DMS53 treated with DMSO at 0.1 percent for 48 hours (cell line): ENCODE data around the gene DNM2.

Source experiments
- DNase-seq: peaks from one replicate; lab custom pipeline; 2025; ENCODE audit not compliant: unreplicated experiment; lab: John Stamatoyannopoulos, UW

Gene DNM2

DNA sequence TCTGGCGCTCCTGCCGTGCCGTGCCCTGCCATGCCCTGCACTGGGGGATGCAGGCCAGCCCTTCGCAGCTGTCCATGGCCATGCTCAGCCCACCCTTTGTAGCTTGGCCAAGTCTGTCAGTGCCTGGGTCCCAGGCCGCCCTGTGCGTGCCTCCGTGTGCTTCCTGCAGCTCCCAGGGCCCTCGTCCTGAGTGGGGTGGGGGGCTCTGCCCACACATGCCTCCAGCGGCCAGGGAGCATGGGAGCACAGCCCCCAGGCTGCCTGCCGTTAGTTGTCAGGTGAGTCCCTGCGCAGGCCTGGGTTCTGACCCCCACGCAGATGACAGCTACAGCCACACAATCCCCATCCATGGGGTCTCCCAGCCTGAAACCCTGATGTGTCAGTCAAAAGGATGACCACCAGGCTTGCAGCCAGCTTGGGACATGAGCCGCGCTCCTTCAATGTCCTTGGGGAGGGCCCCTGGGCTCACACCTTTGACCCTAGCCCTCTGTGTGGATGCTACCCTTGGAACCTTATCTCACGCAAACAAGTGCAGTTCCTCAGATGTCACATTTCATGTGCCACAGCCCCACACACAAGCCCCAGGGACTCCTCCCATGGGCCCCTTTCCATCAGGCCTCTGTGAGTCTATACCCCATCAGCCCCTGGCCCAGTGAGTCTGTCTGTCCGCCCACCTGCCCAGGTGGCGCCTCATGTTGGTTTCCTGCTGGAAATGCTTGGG lies 93.7 kb downstream of the DNM2 start:
- DNase-seq, result no peak

DNA sequence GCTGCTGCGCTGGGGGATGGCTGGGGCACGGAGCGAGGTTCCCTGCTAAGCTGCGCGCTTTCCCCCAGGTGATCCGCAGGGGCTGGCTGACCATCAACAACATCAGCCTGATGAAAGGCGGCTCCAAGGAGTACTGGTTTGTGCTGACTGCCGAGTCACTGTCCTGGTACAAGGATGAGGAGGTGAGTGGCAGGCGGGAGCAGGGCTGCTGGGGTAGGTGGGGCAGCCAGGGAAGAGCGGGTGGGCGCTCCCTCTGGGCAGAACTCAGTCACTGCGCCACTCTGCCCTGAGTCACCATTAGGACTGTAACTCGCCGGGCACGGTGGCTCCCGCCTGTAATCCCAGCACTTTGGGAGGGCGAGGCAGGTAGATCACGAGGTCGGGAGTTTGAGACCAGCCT lies 94.3 kb downstream of the DNM2 start:
- DNase-seq, result no peak

DNA sequence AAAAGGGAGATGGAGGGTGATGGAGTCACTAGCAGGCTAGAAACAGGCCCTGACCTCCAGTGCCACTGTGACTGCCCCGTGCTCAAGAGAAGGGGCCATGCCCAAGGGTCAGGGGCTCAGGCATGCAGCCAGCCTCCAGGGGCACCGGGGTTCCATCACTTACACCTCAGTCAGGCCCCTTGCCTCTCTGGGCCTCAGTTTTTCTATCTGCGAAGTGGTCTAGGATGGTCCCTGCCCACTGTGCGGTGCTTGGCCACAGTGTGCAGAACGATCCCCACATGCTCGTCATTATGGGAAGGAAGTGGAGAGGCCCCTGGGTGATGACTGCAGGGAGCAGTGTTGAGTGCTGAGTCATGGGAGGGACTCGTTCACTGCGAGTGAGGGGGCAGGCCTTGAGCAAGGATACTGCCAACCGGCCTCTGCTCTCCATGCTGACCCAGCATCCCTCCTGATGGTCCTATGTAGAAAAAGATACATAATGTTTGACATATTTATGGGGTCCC lies 95.1 kb downstream of the DNM2 start:
- no peak for DNase-seq

DNA sequence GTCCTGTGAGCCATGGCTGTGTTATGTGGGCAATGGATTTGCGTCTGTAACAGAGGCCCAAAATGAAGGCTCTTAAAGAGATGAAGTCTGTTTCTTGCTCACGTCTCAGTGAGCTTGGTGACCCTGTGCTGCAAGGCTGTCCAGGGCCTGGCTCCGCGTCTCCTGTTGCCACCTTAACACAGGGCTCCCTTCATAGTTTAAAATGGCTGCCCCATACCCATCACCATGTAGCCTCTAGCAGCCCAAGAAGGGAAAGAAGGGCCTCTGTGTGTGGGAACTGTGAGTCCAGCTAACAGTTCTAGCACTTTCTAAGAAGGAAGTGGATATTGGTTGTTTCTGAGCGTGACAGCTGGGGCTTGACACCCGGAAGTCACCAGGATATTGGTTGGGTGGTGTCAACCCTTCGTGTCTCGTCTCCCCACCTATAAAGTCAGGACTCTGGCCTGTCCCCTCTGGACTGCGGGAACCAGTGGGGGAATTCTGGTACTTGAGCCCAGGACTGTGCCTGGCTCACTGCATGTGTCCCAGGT lies 97.2 kb downstream of the DNM2 start:
- no peak for DNase-seq

DNA sequence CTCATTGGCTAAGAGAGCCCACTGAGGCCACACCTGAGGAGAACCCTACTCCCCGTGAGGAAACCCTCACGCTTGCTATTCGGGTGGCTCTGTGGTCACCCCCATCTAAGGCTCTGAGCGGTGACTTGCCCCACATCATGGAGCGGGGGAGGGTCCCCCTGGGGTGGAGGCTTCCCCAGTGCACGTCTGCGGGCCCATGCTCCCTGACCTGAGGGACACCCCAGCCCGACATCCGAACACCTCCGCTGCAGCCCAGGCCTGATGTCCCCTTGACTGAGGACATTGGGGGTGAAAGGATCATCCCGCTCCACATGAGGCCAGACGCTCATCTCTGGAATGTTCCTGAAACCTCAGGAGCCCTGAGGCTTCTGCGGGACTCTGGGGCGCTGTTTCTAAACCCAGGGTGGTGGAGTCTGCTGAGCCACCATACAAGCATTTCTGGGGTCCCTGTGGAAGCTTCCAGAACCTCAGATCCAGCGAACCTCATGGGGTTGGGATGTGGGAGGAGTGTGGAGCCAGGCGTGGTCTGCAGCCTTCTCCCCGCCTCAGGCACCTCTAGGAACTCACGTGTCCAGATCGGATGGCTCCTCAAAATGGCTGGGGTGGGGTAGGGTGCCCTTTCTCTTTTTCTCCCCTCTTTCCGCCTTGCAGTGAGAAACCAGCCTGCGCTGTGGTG lies 98.2 kb downstream of the DNM2 start:
- no peak for DNase-seq

DNA sequence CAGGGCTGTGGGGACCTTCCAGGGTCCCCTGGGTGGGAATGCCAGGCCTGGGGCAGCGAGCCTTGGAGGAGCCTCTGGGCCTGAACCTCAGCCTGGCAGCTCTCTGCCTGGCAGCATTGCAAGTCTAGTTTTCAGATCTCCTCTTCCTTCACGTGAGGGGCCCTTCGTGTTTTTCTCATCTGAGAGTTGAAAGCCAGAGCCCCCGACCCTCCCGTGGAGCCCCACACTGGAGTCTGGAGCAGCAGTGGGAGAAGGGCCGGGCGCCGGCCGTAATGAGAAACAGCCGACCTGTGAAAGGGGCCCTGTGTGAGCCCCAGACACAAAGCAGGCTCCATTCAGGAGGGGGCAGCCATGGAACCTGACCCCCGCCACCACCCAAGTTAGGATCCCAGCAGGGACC lies 98.8 kb downstream of the DNM2 start:
- DNase-seq, result no peak

DNA sequence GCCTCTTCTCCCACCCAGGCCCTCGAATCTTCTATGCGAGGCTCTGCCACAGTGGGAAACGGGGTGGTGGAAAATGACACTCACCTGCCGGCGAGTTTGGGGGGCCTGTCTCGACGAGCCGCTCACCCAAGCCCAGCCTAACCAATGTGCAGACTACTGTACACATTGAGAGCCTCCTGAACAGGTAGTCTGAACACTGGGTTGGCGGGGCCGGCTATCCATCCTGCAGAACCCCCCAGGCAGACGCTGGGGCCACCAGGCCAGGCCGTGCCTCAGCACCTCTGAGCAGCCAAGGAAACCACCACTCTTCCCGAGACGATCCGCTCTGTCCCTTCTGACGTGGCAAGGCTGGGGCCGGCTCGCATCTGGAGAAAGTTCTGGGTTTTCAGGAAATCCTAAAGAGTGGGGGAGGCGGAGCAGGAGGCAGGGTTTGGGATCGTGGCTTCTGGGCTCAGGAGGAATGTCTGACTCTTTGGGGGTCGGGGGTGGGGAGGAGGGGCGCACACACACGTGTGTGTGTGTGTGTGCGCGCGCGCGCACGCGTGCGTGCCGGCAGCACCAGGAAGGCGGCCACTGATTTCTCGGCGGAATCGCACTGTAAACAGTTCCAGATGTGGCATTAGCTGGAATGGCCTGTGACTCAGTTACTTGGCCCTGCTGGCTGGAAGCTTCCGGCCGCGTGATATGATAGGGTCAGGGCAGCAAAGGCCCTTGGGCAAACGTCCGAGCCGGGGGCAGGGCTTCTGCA lies 99.6 kb downstream of the DNM2 start:
- DNase-seq, result no peak

DNA sequence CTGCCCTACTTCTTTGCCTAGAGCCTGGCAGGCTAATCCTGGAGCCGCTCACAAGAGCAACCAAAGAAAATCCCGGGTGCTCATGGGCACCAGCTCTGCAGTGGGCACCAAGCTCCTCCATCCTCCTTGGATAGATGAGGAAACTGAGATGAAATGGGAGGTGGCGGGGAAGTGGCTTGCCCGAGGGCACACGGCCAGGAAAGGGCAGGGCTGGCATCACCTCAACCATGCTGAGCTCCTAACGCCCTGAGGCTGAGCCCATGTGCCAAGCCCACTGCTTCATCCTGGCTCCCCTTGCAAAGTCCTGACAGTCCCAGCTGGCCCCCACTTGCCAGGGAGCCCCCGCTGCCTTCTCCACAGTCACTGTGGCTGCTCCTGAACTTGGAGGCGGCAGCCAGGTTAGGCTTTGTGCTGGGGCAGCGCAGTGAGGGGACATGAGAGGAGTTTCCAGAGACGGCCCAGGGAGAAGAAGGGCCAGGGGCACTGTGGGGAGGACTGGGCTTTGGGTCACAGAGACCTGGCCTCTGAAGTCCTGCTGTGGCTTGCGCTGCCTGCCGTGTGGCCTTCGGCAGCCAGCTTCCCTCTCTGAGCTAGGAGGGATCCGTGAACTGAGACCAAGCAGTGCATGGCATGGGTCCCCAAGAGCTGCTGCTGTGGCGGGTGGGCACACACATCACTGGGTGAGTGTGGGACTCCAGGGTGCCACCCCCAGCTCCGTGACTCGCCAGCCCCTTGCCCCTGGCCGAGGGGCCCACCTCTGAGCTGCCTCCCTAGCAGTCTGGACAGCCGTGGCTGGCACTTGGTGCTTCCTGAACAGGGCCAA lies 100.6 kb downstream of the DNM2 start:
- DNase-seq, result no peak

DNA sequence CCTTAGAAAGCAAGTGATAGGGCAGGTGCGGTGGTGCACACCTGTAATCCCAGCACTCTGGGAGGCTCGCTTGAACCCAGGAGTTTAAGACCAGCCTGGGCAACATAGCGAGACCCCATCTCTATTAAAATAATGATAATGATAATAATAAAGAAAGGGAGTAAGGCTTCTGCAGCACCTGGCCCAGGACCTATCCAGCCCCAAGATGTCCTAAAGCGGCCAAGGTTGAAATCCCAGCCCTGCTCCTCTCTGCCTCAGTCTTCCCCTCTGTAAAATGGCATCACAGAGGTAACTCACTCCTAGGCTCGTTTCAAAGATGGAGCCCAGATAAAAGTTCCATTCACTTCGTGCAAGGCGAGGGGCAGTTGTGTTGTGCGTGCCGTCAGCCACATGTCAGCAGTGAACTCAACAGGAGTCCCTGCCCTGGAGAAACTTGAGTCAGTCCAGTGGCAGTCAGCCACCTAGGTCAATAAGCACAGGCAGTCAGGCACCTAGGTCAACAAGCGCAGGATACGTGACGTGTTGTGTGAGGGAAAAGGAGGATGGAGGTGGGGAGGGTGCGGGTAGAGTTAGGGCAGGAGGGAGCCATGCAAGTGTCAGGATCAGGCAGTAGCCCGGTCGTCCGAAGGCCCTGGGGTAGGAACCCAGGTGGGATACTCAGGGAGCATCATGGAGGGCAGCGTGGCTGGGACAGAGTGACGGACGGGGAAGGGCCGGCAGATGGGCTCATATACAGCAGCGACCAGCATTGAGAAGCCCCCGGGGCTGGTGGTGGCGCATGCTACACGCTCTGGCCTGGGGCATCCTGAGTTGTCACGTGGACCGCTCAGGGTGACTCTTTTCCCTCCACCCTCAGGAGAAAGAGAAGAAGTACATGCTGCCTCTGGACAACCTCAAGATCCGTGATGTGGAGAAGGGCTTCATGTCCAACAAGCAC lies 101.5 kb downstream of the DNM2 start:
- DNase-seq, result no peak

DNA sequence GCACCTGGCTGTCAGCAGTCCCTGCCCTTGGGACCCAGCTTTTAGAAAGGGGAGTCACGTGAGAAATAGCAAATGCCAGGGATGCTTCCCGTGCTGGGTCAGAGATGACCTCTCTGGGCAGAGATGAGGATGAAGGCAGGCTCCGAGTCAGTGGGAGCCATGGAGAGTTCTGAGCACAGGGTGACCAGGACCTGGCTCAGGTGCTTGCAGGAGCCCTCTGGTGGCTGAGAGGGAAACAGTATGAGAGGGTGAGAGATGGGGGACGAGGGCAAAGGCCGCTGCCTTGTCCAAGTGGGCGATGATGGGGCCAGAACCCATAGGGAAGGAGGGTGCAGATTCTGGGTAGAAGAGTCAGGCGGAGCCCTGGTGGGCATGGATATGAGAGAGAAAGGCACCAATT lies 102.3 kb downstream of the DNM2 start:
- no peak for DNase-seq

DNA sequence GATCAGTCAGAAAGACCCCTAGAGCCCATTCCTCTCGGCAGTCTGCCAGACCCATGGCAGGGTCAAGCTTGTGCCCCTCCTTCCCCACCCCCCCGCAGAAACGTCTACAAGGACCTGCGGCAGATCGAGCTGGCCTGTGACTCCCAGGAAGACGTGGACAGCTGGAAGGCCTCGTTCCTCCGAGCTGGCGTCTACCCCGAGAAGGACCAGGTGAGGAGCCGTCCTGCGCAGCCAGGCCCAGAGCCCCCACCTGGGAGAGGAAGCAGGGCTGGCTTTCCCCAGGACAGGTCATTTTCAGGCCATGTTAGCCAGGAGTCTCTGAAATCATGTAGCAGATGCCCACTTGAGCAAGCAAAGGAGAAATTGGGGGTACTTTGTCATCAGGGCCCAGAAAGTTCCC lies 105.8 kb downstream of the DNM2 start:
- no peak for DNase-seq

DNA sequence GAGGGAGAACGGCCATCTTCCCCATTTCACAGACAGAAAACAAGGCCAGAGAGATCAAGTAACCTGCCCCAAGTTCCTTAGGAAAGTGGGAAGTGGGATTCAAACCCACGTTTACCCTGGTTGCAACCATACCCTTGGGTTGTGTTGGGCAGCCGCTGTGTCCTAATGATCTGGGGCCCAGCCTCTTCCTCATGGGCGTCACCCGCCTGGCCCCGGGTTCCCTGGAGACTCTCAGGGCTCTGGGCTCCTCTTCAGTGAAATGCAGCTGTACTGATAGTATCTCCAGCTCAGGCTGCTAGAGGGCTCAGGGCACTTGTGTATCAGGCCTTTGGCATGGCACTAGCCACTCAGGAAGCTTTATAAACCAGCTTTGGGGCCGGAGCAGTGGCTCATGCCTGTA lies 108.4 kb downstream of the DNM2 start:
- no peak for DNase-seq

DNA sequence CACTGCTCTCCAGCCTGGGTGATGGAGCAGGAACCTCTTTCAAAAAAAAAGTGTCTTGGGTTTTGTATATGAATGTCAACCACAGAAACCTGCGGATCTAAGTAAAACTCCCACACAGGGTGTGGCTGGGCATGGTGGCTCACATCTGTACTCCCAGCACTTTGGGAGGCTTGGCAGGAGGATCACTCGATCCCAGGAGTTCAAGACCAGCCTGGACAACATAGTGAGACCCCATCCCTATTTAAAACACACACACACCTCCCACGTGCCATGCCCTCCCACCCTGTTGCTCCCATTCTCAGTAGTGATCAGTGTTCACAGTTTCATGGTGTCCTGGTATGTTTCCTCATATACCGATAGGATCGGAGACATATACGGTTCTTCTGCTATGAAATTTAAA lies 109.0 kb downstream of the DNM2 start:
- no peak for DNase-seq

DNA sequence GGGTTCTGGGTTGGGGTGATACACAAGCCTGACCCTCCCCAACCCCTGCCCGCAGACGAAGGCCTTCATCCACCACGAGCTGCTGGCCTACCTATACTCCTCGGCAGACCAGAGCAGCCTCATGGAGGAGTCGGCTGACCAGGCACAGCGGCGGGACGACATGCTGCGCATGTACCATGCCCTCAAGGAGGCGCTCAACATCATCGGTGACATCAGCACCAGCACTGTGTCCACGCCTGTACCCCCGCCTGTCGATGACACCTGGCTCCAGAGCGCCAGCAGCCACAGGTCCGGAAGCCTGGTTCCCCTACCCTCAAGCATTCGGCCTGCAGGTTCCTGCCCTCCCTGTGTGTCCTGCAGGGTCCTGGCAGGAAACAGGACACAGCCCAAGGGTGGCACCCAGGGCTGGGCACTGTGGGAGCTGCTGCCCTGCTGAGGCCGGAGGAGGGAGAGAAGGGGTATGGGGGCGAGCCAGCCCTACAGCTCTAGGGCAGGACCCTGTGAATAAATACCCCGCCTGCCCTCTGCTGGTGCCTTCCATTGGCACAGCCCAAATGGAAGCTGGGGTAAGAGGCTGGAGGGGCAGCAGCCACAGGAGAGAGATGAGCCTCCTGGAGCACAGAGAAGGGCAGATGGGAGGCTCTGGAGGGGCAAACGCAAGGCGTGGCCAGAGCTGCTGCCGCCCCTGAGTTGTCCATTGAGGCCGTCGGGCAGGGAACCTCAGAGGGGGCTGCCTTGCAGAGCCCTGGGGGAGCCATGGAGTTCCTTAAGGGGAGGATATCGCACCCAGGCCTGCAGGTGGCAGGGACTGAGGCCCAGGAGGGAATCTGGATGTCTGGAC lies 111.3 kb downstream of the DNM2 start:
- DNase-seq, result no peak

DNA sequence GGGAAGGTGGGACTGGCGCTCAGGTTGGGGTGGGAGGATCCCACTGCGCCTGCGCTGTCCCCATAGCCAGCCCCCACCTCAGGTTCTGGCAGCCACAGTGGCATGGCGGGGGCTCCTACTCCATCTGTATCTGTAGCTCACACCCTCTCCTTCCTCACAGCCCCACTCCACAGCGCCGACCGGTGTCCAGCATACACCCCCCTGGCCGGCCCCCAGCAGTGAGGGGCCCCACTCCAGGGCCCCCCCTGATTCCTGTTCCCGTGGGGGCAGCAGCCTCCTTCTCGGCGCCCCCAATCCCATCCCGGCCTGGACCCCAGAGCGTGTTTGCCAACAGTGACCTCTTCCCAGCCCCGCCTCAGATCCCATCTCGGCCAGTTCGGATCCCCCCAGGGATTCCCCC lies 112.1 kb downstream of the DNM2 start:
- no peak for DNase-seq

DNA sequence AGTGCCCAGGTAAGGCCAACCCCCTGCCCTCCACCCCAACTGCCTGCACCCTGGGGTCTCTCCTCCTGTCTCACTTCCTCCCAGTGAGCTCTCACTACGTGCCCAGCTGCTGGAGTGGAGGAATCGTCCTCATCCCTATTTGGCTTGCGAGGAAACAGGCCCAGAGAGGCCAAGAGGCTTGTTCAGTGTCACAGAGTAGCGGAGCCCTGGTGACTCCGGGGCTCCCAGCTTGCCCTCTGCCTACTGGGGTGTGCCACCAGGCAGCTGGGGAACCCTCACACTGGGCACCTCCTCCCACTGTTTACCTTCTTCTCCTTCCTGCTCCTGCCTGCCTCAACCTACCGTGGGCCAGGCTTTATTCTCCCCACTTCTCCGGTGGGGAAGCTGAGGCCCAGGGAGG lies 112.5 kb downstream of the DNM2 start:
- DNase-seq, result no peak

DNA sequence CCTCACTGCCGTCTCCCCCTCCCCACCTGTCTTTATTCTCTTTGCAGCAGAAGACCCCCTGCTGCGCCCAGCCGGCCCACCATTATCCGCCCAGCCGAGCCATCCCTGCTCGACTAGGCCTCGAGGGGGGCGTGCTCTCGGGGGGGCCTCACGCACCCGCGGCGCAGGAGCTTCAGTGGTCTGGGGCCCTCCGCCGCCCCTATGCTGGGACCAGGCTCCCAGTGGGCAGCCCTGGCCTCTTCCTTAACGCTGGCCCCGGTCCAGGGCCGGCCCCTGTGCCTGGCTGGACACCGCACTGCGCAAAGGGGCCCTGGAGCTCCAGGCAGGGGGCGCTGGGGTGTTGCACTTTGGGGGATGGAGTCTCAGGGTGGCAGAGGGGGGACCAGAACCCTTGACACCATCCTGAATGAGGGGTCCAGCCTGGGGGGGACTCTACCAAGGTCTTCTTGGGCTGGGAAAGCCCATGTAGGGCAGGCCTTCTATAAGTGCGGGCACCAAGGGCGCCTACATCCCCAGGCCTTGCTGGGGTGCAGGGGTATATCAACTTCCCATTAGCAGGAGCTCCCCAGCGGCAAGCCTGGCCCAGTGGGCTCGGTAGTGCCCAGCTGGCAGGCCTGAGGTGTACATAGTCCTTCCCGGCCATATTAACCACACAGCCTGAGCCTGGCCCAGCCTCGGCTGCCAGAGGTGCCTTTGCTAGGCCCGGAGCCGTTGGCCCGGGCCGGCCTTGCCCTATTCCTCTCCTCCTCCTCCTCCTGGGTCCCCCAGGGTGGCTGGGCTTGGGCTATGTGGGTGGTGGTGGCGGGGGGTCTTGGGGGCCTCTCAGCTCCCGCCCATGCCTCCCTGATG lies 113.3 kb downstream of the DNM2 start:
- no peak for DNase-seq
